ENCODE data around the gene ALDH3B2.
"Not testable (repeated sequence)": the region's sequence is repeated elsewhere in the genome, so short reads cannot be mapped to it uniquely, and the experiment has no call there.

Gene ALDH3B2

GRCh38 chr11:67628710-67629385, 45.6 kb downstream of the ALDH3B2 start:
- no peak for DNase-seq

GRCh38 chr11:67627812-67628624, 46.4 kb downstream of the ALDH3B2 start:
- DNase-seq, result no peak

- DNase-seq, result no peak
Observed at GRCh38 chr11:67627441-67627811, 47.0 kb downstream of the ALDH3B2 start.

- no peak for DNase-seq
Observed at GRCh38 chr11:67626970-67627369, 47.5 kb downstream of the ALDH3B2 start.

- DNase-seq, result not testable (repeated sequence)
Observed at GRCh38 chr11:67626131-67626833, 48.1 kb downstream of the ALDH3B2 start.

GRCh38 chr11:67623795-67624194, 50.6 kb downstream of the ALDH3B2 start:
- DNase-seq, result not testable (repeated sequence)

- DNase-seq, result not testable (repeated sequence)
Observed at GRCh38 chr11:67622905-67623304, 51.5 kb downstream of the ALDH3B2 start.

GRCh38 chr11:67621928-67622327, 52.5 kb downstream of the ALDH3B2 start:
- DNase-seq, result not testable (repeated sequence)

GRCh38 chr11:67620621-67621020, 53.8 kb downstream of the ALDH3B2 start:
- DNase-seq, result not testable (repeated sequence)

GRCh38 chr11:67619683-67620618, 54.5 kb downstream of the ALDH3B2 start:
- not testable (repeated sequence) for DNase-seq

GRCh38 chr11:67618901-67619659, 55.3 kb downstream of the ALDH3B2 start:
- DNase-seq, result not testable (repeated sequence)

GRCh38 chr11:67617243-67617953, 57.0 kb downstream of the ALDH3B2 start:
- no peak for DNase-seq

- no peak for DNase-seq
Observed at GRCh38 chr11:67616431-67617242, 57.8 kb downstream of the ALDH3B2 start.

- peak; percentile 25 to 41 for DNase-seq
Observed at GRCh38 chr11:67615728-67616430, 58.5 kb downstream of the ALDH3B2 start.

- DNase-seq, result peak; percentile 54 to 59
Observed at GRCh38 chr11:67614730-67615714, 59.4 kb downstream of the ALDH3B2 start.

GRCh38 chr11:67613960-67614715, 60.3 kb downstream of the ALDH3B2 start:
- DNase-seq, result peak; percentile 87 to 93

GRCh38 chr11:67613313-67613959, 61.0 kb downstream of the ALDH3B2 start:
- DNase-seq, result no peak

All from CD4-positive, alpha-beta T cell treated with Interleukin-1 beta for 1 hour (primary cell).